ENCODE measurements around the gene CALML3. TPM values are rescaled to one million over a fixed set of nuclear protein-coding genes. Genes with fewer than 3 reads are reported as not detected.

The CALML3 gene
- total RNA-seq, 1 donor from 2014 or later, result not detected

DNA sequence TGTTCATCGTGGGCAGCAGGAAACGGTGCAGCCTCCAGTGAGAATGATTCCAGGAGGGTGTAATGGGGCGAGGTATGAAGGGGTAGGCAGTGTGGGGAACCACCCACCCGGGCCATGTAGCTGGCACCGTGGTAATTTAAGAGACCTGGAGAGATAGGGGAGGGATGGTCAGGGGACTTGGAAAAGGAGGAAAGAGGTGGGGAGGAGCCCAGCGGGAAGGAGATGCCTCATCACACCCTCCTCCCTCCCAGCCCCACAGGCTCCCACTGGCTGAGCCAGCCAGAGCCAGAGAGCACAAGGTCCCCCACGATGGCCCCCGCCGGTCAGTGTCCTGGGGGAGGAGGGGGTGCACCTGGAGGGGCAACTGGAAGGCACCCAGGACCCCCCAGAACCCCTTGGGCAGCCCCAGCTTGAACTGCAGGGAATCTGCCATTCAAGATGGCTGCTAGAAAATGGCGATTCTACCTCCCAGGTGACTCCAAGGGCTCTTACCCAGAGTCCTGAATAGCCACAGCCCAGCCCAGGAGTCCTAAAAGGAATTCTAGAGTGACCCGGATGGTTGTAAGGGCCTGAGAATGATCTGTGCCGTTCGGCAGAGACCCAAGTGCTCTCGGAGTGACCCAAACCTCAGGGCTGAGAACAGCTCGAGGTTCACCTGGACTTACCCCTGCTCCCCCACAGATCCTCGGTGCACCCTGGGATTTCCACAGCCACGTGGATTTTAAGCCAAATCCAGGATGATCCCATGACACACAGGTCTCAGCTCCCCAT lies 28.8 kb downstream of the CALML3 start:
- no peak for DNase-seq (ENCODE audit: low spot score)

DNA sequence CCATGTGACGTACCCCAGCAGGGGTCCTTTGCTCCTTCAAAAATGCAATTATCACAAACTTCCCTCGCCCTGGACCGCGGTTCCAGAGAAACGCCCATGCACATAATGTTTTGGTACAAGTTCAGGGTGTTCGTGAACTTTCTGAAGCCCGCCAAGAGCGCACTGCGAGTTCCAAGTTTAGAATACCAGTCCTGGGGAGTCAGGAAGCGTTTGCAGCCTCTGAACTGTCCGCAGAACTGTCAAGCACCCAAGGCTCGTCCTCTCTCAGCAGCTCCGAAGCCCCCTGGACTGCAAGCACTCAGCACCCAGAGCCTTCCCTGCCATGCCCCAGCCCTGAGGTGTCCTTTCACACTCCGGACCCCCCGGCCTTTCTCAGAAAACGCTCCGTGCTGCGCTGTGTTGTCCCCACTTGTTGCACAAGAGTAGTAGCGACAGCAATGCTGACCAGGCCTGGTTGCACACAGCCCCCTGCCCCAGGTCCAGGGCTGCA lies 30.3 kb downstream of the CALML3 start:
- no peak for DNase-seq (ENCODE audit: low spot score)

DNA sequence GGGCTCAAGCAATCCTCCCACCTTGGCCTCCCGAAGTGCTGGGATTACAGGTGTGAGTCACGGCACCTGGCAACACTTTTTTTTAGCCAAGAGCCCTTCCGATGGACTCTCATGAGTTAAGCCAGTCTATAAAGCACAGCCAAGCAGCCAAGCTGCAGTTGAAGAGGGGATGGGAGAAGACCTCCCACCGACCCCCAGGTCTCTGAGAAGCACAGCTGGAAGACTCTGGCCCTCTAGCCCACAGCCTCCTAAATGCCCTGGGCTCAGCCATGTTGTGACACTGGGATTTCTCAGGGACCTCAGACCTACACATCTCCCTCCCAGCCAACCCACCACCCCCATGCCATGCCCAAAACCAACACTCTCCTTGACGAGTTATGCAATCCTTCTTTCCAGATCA lies 31.1 kb downstream of the CALML3 start:
- DNase-seq (ENCODE audit: low spot score), result no peak

DNA sequence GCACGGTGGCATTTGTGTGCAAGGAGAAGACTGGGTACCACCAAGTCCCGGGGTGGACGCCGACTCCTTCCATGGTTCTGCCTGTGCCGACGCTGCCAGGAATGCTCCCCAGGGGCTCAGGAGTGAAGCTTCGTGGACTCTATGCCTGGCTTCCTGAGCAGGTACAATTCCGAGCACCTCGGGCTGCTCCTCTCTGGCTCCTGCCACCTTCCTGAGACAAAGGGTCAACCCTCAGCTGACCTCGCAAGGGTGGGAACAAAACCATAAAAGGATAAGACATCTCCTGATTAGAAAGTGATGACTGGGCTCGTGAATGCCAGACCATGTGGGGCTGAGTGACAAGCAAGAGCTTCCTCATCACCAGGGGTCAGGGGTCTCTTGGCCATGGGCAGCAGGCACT lies 31.8 kb downstream of the CALML3 start:
- DNase-seq (ENCODE audit: low spot score), result peak; percentile 34

DNA sequence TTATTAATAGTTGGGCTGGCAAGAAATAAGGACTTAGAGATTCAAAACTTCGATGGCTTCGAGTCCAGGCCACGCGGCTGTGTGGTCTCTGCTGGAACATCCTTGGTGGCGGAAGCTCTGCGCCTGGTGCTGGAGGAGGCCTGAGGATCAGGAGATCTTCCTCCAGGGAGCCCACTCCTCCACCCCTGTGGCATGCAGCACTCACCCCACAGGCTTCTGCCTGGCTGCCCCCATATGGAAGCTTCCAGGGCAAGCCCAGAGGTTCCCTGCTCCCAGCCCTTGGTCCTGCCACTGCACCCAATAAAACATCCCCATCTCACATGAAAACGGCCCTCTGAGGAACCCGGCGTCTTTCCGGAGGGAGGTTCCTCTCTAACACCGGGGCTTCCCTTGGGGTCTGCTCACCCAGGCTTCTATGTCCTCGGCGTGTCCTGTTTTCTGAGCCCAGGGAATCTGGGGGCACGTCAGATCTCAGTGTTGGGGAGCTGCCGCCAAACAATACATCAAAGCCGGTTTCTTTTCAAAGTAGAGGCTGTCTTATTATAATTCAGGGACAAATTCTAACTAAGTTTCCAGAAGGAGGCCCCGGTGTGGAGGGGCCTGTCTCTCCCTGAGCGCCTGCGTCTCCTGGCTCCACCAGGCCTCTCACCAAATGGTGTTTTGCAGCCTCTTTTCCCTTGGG lies 32.4 kb downstream of the CALML3 start:
- DNase-seq (ENCODE audit: low spot score), result peak; percentile 39

DNA sequence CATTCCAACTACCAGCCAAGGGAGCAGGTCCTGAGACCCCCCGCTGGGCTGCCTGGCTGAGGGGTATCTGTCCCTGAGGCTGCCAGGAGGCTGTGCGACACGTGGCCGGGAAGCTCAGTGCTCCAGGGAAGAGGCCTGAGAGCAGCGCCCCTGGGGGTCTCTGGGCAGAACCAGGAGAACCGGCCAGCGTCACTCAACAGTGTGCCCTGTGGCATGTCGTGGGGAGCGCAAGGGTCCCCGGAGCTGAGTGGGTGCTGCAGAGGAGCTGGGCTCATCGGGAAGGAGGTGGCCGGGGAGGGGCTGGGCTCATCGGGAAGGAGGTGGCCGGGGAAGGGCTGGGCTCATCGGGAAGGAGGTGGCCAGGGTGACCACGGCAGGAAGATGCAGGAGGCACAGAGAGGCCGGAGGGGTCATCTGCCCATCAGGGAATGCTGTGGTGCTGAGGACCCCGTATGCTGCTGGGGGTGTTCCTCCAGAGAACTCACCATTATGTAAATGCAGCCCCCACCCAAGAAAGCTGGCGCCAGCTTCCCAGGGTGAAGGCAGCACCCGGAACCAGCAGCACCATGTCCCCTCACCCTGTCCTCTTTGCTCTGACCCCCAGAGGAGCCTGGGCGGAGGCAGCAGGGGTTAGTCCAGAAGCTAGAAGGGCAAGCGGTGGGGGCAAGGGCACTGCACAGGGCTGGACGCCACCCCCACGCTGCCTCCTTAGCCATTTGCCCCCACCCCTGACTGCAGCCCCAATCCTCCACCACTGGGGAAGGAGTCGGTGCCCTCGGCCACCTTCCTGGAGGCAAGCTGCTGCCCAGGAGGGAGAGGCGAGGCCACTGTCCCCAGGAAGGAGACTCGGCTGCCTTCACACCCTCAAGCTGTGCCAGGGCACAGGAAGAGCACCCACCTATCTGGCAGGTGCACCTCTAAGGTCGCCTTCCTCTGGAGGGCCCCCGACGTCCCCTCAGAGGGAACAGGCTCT lies 33.3 kb downstream of the CALML3 start:
- peak; percentile 42 for DNase-seq (ENCODE audit: low spot score)

DNA sequence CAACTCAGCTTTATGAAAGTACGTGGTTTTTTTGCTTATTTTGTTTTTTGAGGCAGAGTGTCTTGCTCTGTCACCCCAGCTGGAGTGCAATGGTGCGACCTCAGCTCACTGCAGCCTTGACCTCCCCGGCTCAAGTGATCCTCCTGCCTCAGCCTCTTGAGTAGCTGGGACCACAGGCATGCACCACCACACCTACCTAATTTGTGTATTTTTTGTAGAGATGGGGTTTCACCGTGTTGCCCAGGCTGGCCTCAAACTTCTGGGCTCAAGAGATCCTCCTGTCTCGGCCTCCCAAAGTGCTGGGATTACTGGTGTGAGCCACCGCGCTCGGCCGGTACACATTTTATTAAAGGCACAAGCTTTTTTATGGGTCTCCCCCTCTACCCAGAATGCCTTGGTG lies 34.3 kb downstream of the CALML3 start:
- DNase-seq (ENCODE audit: low spot score), result peak; percentile 32

DNA sequence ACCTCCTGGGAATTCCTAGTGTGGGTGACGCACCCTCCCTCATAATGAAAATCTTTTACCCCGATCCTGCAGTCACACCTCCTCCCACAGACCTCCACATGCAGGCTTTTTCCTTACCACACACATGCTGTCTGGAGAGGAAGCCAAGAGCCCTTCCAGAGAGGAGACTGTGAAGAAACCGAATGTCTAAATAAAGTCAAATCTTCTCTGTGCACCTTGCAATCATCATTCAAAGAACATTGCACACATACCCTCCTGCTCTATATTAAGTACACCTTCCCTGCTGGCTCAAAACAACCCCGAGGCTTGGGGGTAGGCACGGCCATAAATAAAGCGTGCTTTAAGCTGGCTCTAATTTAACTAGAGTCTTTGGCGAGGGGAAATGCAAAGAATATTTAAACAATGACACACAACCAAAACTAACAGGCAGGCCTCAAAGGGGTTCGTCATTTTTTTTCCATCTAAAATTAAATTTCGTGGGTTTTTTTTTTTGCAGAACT lies 34.9 kb downstream of the CALML3 start:
- peak; percentile 24 for DNase-seq (ENCODE audit: low spot score)

DNA sequence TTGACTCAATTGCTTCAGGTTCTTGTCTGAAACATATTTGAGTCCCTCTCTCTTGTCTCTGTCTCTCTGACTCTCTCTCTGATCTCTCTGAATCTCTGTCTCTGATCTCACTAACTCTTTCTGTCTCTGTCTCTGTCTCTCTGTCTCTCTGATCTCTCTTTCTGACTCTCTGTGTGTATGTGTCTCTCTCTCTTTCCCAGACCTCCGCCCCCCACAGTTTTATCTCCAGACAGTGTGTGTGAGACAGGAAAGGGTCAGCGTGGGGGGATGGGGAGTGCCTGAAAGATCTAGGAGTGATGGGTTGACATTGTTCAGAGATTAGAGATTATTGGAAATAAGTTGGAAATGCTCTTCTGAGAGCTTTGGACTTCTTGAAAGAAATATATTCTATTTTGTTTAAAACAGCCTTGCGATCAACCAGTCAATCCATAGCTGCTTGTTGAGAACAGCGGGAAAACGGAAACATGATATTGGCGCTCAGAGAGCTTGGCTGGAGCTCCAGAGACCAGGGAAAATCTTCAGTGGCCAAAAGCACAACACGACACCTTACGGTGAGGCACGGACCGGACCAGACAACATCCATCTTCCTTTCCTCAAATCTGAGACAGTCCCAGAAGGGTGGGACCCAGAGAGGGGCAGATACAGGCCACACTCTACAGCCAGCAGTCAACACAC lies 35.5 kb downstream of the CALML3 start:
- DNase-seq (ENCODE audit: low spot score), result no peak

DNA sequence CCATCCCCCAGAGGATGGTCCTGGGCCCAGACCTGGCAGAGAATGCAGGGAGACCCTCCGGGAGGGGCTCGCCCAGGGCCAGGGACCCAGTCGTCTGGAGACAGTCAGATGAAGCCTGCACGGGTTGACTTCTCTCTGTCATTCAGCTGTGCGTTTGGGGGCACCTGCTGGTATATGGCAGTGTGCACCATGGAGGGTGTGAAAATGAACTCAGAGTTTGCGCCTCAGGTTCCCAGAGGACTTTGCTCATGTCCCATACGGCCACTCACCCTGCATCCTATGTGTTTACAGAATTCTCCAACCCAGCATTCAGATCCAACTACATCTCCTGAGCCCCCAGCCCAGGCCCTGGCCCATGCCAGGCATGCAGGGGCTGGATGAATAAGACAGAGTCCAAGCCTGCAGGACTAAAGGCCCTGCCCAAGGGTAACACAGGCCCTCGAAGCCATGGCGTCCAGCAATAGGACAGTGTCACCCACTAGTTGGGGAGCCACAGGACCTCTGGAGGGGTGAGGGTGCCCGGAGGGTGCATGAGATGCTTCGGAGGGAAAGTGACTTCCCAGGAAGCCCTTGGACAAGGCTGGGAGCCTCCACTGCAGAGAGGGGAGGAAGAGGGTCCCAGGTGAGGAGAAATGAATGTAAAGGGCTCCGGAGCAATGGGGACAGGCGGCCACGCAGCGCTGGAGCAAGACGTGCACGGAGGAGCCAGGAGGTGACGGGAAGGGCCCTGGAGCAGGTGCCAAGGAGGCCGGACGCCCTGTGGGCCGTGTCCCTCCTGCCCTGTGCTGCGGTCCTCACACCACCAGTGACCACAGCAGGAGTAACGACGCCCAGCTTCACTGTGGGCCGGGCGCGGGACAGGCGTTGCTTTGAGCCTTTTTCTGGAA lies 36.3 kb downstream of the CALML3 start:
- peak; percentile 28 for DNase-seq (ENCODE audit: low spot score)

DNA sequence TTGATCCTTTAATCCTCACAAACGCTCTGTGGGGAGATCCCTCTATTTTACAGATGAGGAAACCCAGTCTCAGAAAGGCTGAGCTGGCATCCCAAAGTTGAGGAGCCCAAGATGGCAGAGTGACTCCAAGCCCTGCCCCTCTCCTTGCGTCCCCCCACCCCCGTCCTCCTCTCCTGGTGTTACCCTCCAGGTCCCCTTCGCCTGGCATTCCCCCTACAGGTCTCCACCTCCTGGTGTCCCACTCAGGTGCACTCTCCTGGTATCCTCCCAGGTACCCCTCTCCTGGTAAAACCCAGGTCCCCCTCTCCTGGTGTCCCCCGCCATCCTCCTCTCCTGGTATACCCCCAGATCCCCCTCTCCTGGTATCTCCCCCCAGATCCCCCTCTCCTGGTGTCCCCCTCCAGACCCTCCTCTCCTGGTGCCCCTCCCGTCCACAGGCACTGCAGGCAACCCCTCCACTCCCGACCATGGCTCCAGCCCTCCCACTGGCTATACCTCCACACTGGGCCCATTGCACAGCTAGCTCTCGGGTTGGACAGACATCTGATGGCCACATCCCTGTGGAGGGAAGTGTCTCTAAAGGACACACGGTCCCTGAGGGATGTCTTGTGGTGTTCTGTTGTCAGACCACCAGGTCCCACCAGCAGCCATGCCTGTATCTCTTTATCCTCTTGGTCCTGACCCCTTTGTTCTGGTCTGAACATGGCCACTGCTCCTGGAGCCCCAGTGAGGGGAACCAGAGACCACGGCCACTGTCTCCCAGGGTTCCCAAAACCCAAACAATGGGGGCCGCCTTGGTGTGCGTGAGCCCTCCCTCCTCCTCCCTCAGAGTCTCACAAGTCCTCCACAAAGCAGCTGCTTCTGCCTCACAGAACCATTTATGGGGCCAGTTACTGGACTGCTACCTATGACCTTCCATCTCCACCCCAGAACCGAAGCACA lies 37.2 kb downstream of the CALML3 start:
- DNase-seq (ENCODE audit: low spot score), result peak; percentile 35

DNA sequence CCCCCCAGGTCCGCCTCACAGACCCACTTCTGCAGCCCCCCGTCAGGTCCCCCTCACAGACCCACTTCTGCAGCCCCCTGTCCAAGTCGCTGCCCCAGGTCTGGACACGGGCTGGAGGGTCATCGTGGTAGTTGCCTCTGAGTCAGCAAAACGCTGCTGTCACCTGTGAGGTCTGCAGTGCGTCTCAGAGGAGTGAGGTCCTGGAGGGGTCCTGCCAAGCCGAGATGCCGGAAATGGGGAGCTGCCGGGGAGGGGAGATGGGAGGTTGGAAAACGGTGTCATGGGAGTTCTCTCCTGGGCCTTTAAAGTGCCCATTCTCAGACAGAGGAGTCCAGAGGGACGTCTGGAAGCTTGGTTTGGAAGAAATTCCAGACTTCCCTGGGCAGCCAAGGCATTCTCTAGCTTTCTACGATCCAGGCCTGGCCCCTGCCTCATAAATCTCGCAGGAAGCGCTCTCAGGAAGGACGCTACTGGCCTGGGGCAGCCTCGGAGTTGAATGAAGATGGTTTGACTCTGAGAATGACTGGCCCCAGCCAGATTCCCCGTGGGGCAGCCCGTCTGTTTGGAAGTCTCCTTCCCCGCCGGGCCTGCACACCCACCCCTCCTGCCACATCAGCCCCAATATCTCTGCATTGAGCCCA lies 38.7 kb downstream of the CALML3 start:
- DNase-seq (ENCODE audit: low spot score), result peak; percentile 43

DNA sequence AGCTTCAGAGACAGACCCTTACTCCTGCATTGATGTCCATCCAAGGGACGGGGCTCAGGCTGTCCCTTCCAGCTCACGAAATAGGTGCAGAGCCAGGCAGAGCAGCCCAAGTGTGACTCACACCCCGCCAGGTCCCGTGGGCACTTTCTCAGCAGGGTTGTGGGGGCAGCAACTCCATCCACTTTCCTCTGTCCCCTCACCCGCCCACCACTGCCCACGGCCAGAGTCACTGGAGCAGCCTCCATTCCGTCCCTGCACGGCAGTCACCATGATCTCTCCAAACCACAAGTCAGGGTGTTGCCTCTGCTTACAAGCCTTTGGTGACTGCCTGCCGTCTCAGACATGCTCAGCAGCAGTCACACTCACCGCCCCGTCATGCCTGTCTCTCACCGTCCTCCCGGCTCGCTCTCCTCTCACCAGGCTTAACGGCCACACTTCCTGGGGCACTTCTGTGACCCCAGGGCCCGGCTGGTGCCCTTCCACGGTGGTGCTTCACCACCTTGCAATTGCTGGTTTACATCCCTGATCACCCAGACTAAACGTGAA lies 39.3 kb downstream of the CALML3 start:
- peak; percentile 45 for DNase-seq (ENCODE audit: low spot score)

DNA sequence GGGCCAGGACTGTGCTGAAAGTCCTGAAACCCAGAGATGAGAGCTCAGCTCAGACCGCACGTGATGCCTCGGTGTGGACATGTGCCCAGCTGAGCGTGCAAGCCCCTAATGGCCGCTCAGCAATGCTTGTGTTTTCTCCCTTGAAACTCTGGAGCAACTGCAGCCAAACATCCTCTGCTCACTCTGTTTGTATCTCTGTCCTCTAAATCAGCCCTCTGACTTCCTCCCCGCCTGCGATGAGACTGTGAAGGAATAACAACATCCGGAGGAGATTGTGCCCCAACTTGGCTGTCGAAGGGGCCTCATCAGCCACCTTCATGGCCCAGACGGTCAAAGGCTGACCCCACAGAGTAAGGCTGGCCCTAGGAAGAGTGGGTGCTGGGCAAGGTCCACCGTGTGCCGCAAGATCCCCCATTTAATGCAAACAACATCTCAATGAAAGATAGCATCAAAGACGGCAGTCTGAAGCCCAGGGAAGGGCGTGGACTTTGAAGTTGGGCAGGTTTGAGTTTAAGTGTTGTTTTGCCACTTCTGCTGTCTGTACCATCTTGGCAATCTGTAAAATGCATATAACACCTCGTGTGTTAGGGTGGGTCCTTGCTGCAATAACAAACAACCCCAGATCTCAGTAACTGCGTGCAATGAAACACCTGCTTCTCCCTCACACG lies 39.9 kb downstream of the CALML3 start:
- DNase-seq (ENCODE audit: low spot score), result peak; percentile 36

DNA sequence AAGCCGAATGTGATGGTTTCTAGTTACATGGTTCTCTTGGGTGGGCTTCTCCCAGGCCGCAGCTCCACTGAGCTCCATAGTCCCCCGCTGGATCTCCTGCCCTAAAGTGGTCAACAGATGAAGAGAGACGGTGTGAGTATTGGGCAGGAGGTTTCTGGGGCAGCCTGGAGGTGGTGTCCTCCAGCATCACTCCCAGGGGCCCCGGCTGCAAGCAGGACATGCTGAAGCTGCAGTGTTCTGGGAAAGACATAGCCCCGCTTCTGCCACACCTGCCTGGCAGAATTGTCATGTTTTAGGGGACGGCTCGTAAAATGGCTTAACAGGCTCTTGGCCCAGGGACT lies 40.4 kb downstream of the CALML3 start:
- DNase-seq (ENCODE audit: low spot score), result peak; percentile 19

DNA sequence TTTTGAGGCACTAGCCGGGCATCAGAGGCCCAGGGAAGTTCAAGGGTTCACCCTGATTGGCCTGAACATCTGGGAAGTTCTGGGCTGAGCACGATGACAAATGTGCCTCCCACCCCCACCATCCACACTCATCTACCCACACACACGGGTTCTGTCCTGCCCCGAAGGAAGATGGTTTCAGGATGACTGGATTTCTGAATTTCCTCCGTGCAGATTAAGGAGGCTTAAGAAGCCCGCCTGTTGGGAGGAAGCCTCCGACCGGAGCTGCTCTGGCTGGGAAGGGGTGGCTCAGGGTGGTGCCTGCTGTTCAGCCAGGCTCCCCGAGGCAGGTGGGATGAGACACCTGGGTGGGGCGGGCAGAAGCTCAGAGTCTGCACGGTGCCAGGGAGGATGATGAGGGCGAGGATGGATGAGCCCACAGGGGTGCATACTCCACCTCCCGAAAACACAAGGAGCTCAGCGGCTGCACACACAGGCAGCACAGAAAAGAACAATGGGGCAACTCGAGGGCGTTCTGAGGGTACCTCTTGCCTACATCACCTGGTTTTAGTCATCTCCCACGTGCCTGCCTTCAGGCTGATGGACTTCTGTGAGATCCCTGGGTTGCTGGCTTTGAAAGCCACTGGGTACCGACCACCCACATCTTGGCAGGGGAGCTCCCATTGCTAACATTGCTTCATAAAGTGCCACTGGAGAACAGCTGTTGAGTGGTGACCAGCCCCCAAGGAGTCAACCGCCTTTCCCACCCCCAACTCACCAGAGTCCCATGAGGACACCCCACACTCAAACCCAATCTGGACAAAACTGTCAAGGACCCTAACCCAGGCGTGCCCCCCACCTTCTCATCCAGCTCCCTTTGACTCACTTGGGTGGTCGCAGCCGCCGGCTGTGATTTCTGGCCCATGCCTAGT lies 41.2 kb downstream of the CALML3 start:
- peak; percentile 28 for DNase-seq (ENCODE audit: low spot score)

DNA sequence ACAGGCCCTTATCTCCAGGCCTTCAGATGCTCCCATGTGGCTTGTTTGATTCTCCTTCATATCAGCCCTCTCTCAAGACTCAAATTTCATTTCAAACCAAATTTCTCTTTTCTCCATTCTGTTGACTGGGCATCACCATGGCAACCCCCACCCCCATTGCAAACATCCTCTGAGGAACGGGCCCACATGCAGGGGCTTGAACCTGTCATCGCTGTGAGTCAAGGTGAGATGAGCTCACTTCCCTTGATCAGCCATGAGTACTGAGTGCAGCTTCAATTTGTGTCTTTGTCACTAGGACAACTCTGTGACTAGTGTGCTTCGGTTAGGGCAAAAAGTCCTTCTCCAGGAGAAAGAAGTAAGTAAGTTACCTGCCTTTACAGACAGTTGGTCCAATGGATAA lies 41.9 kb downstream of the CALML3 start:
- DNase-seq (ENCODE audit: low spot score), result peak; percentile 25
